ENCODE results near the gene SNAP91.

DNA sequence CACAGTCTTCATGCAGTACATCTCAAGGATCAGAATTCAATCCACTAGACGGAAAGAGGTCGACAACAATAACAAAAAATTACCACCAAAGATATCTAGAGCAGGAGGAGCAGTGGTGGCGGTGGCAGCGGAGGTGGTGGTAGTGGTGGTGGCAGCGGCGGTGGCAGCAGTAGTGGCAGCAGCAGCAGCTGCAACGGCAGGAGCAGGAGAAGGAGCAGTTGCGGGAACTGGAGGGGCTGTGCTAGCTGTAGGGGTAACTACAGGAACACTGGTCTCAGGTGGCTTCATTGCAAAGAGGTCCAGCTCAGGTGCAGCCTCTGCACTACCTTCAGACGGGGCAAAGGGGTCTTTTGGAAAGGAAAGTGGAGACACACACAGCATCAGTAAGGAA, 115.5 kb downstream of the SNAP91 start:
- TF ChIP-seq POLR2A (IDR thresholded peaks at IDR 0.05) (no peak), POLR2AphosphoS5 (IDR thresholded peaks at IDR 0.05) (no peak)
- TF ChIP-seq, protein P1, sequence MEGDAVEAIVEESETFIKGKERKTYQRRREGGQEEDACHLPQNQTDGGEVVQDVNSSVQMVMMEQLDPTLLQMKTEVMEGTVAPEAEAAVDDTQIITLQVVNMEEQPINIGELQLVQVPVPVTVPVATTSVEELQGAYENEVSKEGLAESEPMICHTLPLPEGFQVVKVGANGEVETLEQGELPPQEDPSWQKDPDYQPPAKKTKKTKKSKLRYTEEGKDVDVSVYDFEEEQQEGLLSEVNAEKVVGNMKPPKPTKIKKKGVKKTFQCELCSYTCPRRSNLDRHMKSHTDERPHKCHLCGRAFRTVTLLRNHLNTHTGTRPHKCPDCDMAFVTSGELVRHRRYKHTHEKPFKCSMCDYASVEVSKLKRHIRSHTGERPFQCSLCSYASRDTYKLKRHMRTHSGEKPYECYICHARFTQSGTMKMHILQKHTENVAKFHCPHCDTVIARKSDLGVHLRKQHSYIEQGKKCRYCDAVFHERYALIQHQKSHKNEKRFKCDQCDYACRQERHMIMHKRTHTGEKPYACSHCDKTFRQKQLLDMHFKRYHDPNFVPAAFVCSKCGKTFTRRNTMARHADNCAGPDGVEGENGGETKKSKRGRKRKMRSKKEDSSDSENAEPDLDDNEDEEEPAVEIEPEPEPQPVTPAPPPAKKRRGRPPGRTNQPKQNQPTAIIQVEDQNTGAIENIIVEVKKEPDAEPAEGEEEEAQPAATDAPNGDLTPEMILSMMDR (IDR thresholded peaks at IDR 0.05), result no peak
